Trophoblast cell (in vitro differentiated cells and primary cell): Measurements from ENCODE around the gene PGBD5.

Experiments
- DNase-seq, 2 donors: peaks; one replicate each; pipeline ENCODE4 v3.0.0-alpha.2; 2016
- H2AFZ ChIP-seq: 2 replicates; pipeline ENCODE4 v1.6.1; 2013; ENCODE audit warnings: low read length, moderate library complexity, mild to moderate bottlenecking; ENCODE audit not compliant: insufficient read depth, poor library complexity
- H2AK5ac ChIP-seq: 2 replicates; pipeline ENCODE4 v1.6.1; 2013; ENCODE audit warnings: mild to moderate bottlenecking, low read length
- H2BK120ac ChIP-seq: 2 replicates; pipeline ENCODE4 v1.6.1; 2013; ENCODE audit warnings: low read length, mild to moderate bottlenecking, moderate library complexity; ENCODE audit not compliant: insufficient read depth, poor library complexity
- H2BK12ac ChIP-seq: 2 replicates; pipeline ENCODE4 v1.6.1; 2013; ENCODE audit warnings: mild to moderate bottlenecking, low read length, moderate library complexity
- H2BK5ac ChIP-seq: 2 replicates; pipeline ENCODE4 v1.6.1; 2013; ENCODE audit warnings: low read length, low read depth, moderate library complexity, mild to moderate bottlenecking; ENCODE audit not compliant: poor library complexity
- H3K14ac ChIP-seq: 2 replicates; pipeline ENCODE4 v1.6.1; 2013; ENCODE audit warnings: mild to moderate bottlenecking, low read length
- H3K18ac ChIP-seq: 2 replicates; pipeline ENCODE4 v1.6.1; 2013; ENCODE audit warnings: mild to moderate bottlenecking, low read length
- H3K23ac ChIP-seq: 2 replicates; pipeline ENCODE4 v1.6.1; 2013; ENCODE audit warnings: low read length
- H3K27ac ChIP-seq: 2 replicates; pipeline ENCODE4 v1.5.1; 2013; ENCODE audit warnings: low read depth, mild to moderate bottlenecking, inconsistent platforms, low read length, moderate library complexity
- H3K27me3 ChIP-seq: 2 replicates; pipeline ENCODE4 v1.6.1; 2013; ENCODE audit warnings: inconsistent platforms, mild to moderate bottlenecking, low read length, moderate library complexity; ENCODE audit not compliant: insufficient read depth
- H3K36me3 ChIP-seq, 2 experiments: 1 replicate in 1 of 2; 2 replicates in 1 of 2; pipeline ENCODE4 v1.6.1; 2013; ENCODE audit warnings: low read length in 2 of 2, mild to moderate bottlenecking in 2 of 2, moderate library complexity in 1 of 2; ENCODE audit not compliant: insufficient read depth in 2 of 2, control insufficient read depth in 1 of 2
- H3K4ac ChIP-seq: 2 replicates; pipeline ENCODE4 v1.6.1; 2013; ENCODE audit warnings: low read depth, mild to moderate bottlenecking, low read length, moderate library complexity
- H3K4me1 ChIP-seq, 2 experiments: 1 replicate in 1 of 2; 2 replicates in 1 of 2; pipeline ENCODE4 v1.6.1; 2013; ENCODE audit warnings: low read length in 2 of 2, mild to moderate bottlenecking in 2 of 2, moderate library complexity in 1 of 2; ENCODE audit not compliant: insufficient read depth in 2 of 2, control insufficient read depth in 1 of 2
- H3K4me2 ChIP-seq: 2 replicates; pipeline ENCODE4 v1.6.1; 2013; ENCODE audit warnings: inconsistent platforms, mild to moderate bottlenecking, low read length, moderate library complexity
- H3K4me3 ChIP-seq: 2 replicates; pipeline ENCODE4 v1.5.1; 2013; ENCODE audit warnings: mild to moderate bottlenecking, low read depth, low read length, inconsistent platforms
- H3K79me1 ChIP-seq: one replicate; pipeline ENCODE4 v1.6.1; 2013; ENCODE audit warnings: low read length
- H3K79me2 ChIP-seq: 2 replicates; pipeline ENCODE4 v1.6.1; 2013; ENCODE audit warnings: low read length, mild to moderate bottlenecking; ENCODE audit not compliant: control insufficient read depth, insufficient read depth, poor library complexity
- H3K9ac ChIP-seq: 2 replicates; pipeline ENCODE4 v1.6.1; 2013; ENCODE audit warnings: mild to moderate bottlenecking, low read length
- H3K9me3 ChIP-seq: 2 replicates; pipeline ENCODE4 v1.6.1; 2013; ENCODE audit warnings: low read depth, mild to moderate bottlenecking, control low read depth, inconsistent platforms, low read length; ENCODE audit not compliant: insufficient read depth
- H4K12ac ChIP-seq: 2 replicates; pipeline ENCODE4 v1.6.1; 2013; ENCODE audit warnings: low read depth, mild to moderate bottlenecking, low read length, moderate library complexity
- H4K8ac ChIP-seq: 2 replicates; pipeline ENCODE4 v1.6.1; 2013; ENCODE audit warnings: low read depth, mild to moderate bottlenecking, low read length, moderate library complexity
- H4K91ac ChIP-seq: one replicate; pipeline ENCODE4 v1.6.1; 2013; ENCODE audit warnings: low read depth, mild to moderate bottlenecking, low read length, moderate library complexity
- WGBS: extraction: QIAGEN DNeasy Blood & Tissue Kit; methylation state at CpG from one replicate; pipeline ENCODE4 v1.1.7; 2013; ENCODE audit warnings: missing lambda C conversion rate; ENCODE audit not compliant: insufficient read length, insufficient coverage; ENCODE audit errors: extremely low coverage; 5-methylcytosine and 5-hydroxymethylcytosine counted together

Gene PGBD5

GRCh38 chr1:230365723-230366307, 60.3 kb downstream of the PGBD5 start:
- Histone ChIP-seq H3K4me2 (no peak overlapping the region), H3K14ac (no peak overlapping the region), H3K27me3 (no peaks in the 10 kb centered on the region), H4K91ac (no peak overlapping the region), H3K4ac (no peak overlapping the region), H2BK12ac (no peak overlapping the region), H3K9ac (no peak overlapping the region), H4K12ac (no peak overlapping the region), H3K4me3 (no peak overlapping the region), H2AFZ (no peak overlapping the region), H3K18ac (no peak overlapping the region), H3K79me1 (no peaks in the 10 kb centered on the region), H3K36me3 (no peaks in the 10 kb centered on the region), H3K4me1 (peaks cover 5% of the 10 kb centered on the region in 2 experiments), H3K9me3 (peaks cover 2% of the 10 kb centered on the region), H3K27ac (no peak overlapping the region), H2AK5ac (no peak overlapping the region), H2BK5ac (no peak overlapping the region), H2BK120ac (no peak overlapping the region), H4K8ac (no peak overlapping the region), H3K79me2 (no peaks in the 10 kb centered on the region), H3K23ac (no peak overlapping the region)
- no peak for DNase-seq
- no CpG with 5 or more reads among the region's 3 CpGs for WGBS

DNA sequence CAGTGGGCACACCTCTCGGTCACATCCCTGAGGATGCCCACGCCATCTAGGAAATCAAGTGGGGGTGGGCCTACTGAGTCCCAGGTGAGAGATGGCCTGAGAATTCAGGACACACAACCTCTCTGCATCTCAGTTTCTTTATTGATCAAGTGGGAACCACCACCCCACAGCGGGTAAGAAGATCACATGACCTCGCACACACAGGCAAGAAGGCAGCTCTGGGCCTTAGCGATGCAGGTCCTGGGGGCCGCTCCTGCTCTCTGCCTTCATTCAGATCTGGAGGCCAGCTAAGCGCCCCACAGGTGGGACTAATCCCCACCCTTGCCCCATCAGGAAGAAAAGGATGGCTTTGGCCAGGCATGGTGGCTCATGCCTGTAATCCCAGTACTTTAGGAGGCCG, 63.2 kb downstream of the PGBD5 start:
- Histone ChIP-seq H3K14ac (no peak overlapping the region), H3K27me3 (no peaks in the 10 kb centered on the region), H3K4me1 (peaks cover 5% of the 10 kb centered on the region in 2 experiments), H2AFZ (no peak overlapping the region), H3K18ac (no peak overlapping the region), H3K36me3 (no peaks in the 10 kb centered on the region), H3K79me1 (no peaks in the 10 kb centered on the region), H2BK12ac (no peak overlapping the region), H3K4me3 (no peak overlapping the region), H4K12ac (no peak overlapping the region), H3K4ac (no peak overlapping the region), H4K91ac (no peak overlapping the region), H3K23ac (no peak overlapping the region), H3K4me2 (no peak overlapping the region), H3K9me3 (peaks cover 2% of the 10 kb centered on the region), H2BK120ac (no peak overlapping the region), H3K27ac (no peak overlapping the region), H2BK5ac (no peak overlapping the region), H4K8ac (no peak overlapping the region), H2AK5ac (no peak overlapping the region), H3K79me2 (no peaks in the 10 kb centered on the region), H3K9ac (no peak overlapping the region)
- DNase-seq = no peak
- no CpG with 5 or more reads among the region's 8 CpGs for WGBS

- H3K79me1 ChIP-seq = no peaks in the 10 kb centered on the region
- no peak overlapping the region for H3K23ac ChIP-seq
- H3K4me3 ChIP-seq = no peak overlapping the region
- no peak overlapping the region for H3K9ac ChIP-seq
- WGBS = no CpG with 5 or more reads among the region's 10 CpGs
- peaks cover 5% of the 10 kb centered on the region in 2 experiments for H3K4me1 ChIP-seq
- no peak overlapping the region for H3K14ac ChIP-seq
- no peak overlapping the region for H2BK5ac ChIP-seq
- no peak overlapping the region for H2BK120ac ChIP-seq
- H3K36me3 ChIP-seq = no peaks in the 10 kb centered on the region
- no peak overlapping the region for H3K18ac ChIP-seq
- no peak overlapping the region for H4K8ac ChIP-seq
- no peak overlapping the region for H4K12ac ChIP-seq
- no peak overlapping the region for H2AFZ ChIP-seq
- no peaks in the 10 kb centered on the region for H3K79me2 ChIP-seq
- H3K4me2 ChIP-seq = no peak overlapping the region
- peaks cover 2% of the 10 kb centered on the region for H3K9me3 ChIP-seq
- no peak overlapping the region for H2BK12ac ChIP-seq
- no peak overlapping the region for H3K27ac ChIP-seq
- H3K4ac ChIP-seq = no peak overlapping the region
- no peak for DNase-seq
- H4K91ac ChIP-seq = no peak overlapping the region
- no peak overlapping the region for H2AK5ac ChIP-seq
- no peaks in the 10 kb centered on the region for H3K27me3 ChIP-seq
Measured at GRCh38 chr1:230361941-230362340, 64.2 kb downstream of the PGBD5 start.

- Histone ChIP-seq H4K12ac (no peak overlapping the region), H3K23ac (no peak overlapping the region), H2AFZ (no peak overlapping the region), H4K91ac (no peak overlapping the region), H3K9me3 (peaks cover 2% of the 10 kb centered on the region), H4K8ac (no peak overlapping the region), H3K9ac (no peak overlapping the region), H3K18ac (no peak overlapping the region), H3K79me2 (no peaks in the 10 kb centered on the region), H3K36me3 (no peaks in the 10 kb centered on the region), H3K4me1 (peaks cover 5% of the 10 kb centered on the region in 2 experiments), H3K4me3 (no peak overlapping the region), H3K27me3 (no peaks in the 10 kb centered on the region), H2AK5ac (no peak overlapping the region), H2BK12ac (no peak overlapping the region), H3K27ac (no peak overlapping the region), H2BK120ac (no peak overlapping the region), H2BK5ac (no peak overlapping the region), H3K4me2 (no peak overlapping the region), H3K4ac (no peak overlapping the region), H3K79me1 (no peaks in the 10 kb centered on the region), H3K14ac (no peak overlapping the region)
- WGBS = no CpG with 5 or more reads among the region's 7 CpGs
- peak; percentile 94 to 100 for DNase-seq
Measured at GRCh38 chr1:230359992-230360668, 66.0 kb downstream of the PGBD5 start.
